K562 (cell line): ENCODE data around the gene PSMD7. TPM values are rescaled to one million over a fixed set of nuclear protein-coding genes. Genes with fewer than 3 reads are reported as not detected.

Source experiments
- CBX2 ChIP-seq: fragments of 200-600 bp; sonication (generic); IDR thresholded peaks from one replicate; pipeline ENCODE4 v1.6.1; 2012; ENCODE audit warnings: mild to moderate bottlenecking, low read length, inconsistent platforms; ENCODE audit not compliant: insufficient read depth, poor library complexity, severe bottlenecking
- ESRRA ChIP-seq: fragments of 450-650 bp; IDR thresholded peaks from 2 replicates; pipeline ENCODE4 v1.6.1; 2014; ENCODE audit warnings: low read depth, mild to moderate bottlenecking, moderate library complexity, borderline replicate concordance
- MTA3 ChIP-seq: fragments of 450-650 bp; formaldehyde crosslinking; IDR thresholded peaks from 2 replicates; pipeline ENCODE4 v1.6.1; 2017; ENCODE audit warnings: mild to moderate bottlenecking, borderline replicate concordance
- NCOR1 ChIP-seq: fragments of 450-650 bp; IDR thresholded peaks from 2 replicates; pipeline ENCODE4 v1.6.1; 2016; ENCODE audit warnings: mild to moderate bottlenecking, moderate library complexity
- NFE2L1 ChIP-seq: fragments of 450-650 bp; IDR thresholded peaks from 2 replicates; pipeline ENCODE4 v1.6.1; 2016; ENCODE audit warnings: missing genetic modification characterization, low read depth, mild to moderate bottlenecking, missing compliant biosample characterization, moderate library complexity, borderline replicate concordance
- NR2F6 ChIP-seq: fragments of 450-650 bp; formaldehyde crosslinking; IDR thresholded peaks from 2 replicates; pipeline ENCODE4 v1.4.0; 2020; ENCODE audit warnings: mild to moderate bottlenecking
- POLR3A ChIP-seq: IDR thresholded peaks from 2 replicates; pipeline ENCODE4 v1.6.1; 2011; ENCODE audit warnings: borderline replicate concordance, mild to moderate bottlenecking, moderate library complexity; ENCODE audit not compliant: insufficient read length, insufficient read depth; ENCODE audit errors: extremely low read depth
- RAD21 ChIP-seq, 2 experiments: fragments of 250-450 bp in 1 of 2; fragments of 450-650 bp in 1 of 2; sonication (Bioruptor Pico) in 1 of 2; formaldehyde crosslinking in 1 of 2; IDR thresholded peaks in 1 of 2; conservative IDR thresholded peaks in 1 of 2; 2 replicates each; pipeline versions ENCODE4 v1.4.0 to v1.8.0; 2020 to 2022; ENCODE audit warnings: mild to moderate bottlenecking in 2 of 2, moderate library complexity in 1 of 2
- SAP30 ChIP-seq: fragments of 200-600 bp; sonication (generic); IDR thresholded peaks from 2 replicates; pipeline ENCODE4 v1.6.1; 2012; ENCODE audit warnings: borderline replicate concordance, low read depth, mild to moderate bottlenecking, moderate library complexity, low read length, control low read depth, inconsistent platforms; ENCODE audit not compliant: insufficient read depth, poor library complexity, severe bottlenecking
- TCF7L2 ChIP-seq: fragments of 150-350 bp; IDR thresholded peaks from 2 replicates; pipeline ENCODE4 v1.6.1; 2016; ENCODE audit warnings: low read depth, mild to moderate bottlenecking, low read length, moderate library complexity
- ZEB2 ChIP-seq: fragments of 450-650 bp; IDR thresholded peaks from 2 replicates; pipeline ENCODE4 v1.6.1; 2016
- ZNF143 ChIP-seq: sonication (generic); formaldehyde crosslinking; IDR thresholded peaks from 2 replicates; pipeline ENCODE4 v1.9.0; 2022; ENCODE audit warnings: mild to moderate bottlenecking, missing genetic modification reagents
- ZNF232 ChIP-seq: sonication (generic); formaldehyde crosslinking; IDR thresholded peaks from 2 replicates; pipeline ENCODE4 v1.8.0; 2022; ENCODE audit warnings: mild to moderate bottlenecking, missing genetic modification reagents
- ZNF431 ChIP-seq: sonication (generic); formaldehyde crosslinking; IDR thresholded peaks from 2 replicates; pipeline ENCODE4 v1.8.0; 2022; ENCODE audit warnings: mild to moderate bottlenecking, missing genetic modification reagents
- ZNF699 ChIP-seq: fragments of 250-450 bp; sonication (Bioruptor Pico); IDR thresholded peaks from 2 replicates; pipeline ENCODE4 v1.8.0; 2021; ENCODE audit warnings: mild to moderate bottlenecking, moderate library complexity; ENCODE audit not compliant: insufficient replicate concordance
- ZNF79 ChIP-seq: fragments of 250-450 bp; sonication (Bioruptor Pico); IDR thresholded peaks from 2 replicates; pipeline ENCODE4 v1.4.0; 2020; ENCODE audit warnings: low read depth, mild to moderate bottlenecking, moderate library complexity
- ZSCAN29 ChIP-seq: fragments of 450-650 bp; IDR thresholded peaks from 2 replicates; pipeline ENCODE4 v1.6.1; 2017
- polyA plus RNA-seq, 8 experiments: library from polyadenylated mRNA; depleted of rRNA in 4 of 8; stranded (reverse) in 5 of 8; unstranded in 3 of 8; fragments of >200 nt; fragmentation: Nextera tagmentation in 2 of 8; fragmentation: Illumina TruSeq in 1 of 8; extraction: Ambion mirVana in 2 of 8; extraction: Trizol in 1 of 8; gene quantifications; 2 replicates each; pipeline versions ENCODE4 v1.2.1 to v1.2.3, GENCODE V29; 2011 to 2014; ENCODE audit warnings: inconsistent platforms in 1 of 8, missing spikeins in 1 of 8
- total RNA-seq, 7 experiments: library from RNA; depleted of rRNA in 6 of 7; stranded (reverse); fragments of >200 nt in 6 of 7; fragmentation: Illumina TruSeq in 2 of 7; extraction: Trizol in 2 of 7; gene quantifications; 2 replicates each; pipeline versions ENCODE4 v1.2.1 to v1.2.3, GENCODE V29; 2011 to 2021; ENCODE audit warnings: low replicate concordance in 1 of 7
- TF ChIP-seq, protein P1 (sequence below): fragments of 450-650 bp; IDR thresholded peaks from 2 replicates; pipeline ENCODE4 v1.6.1; 2018; ENCODE audit warnings: mild to moderate bottlenecking, low read depth; ENCODE audit not compliant: partially characterized antibody
- TF ChIP-seq, protein P2 (sequence below): sonication (generic); formaldehyde crosslinking; IDR thresholded peaks from 2 replicates; pipeline ENCODE4 v1.8.0; 2023; ENCODE audit warnings: missing genetic modification reagents, mild to moderate bottlenecking, borderline replicate concordance
- TF ChIP-seq, protein P3 (sequence below): sonication (generic); formaldehyde crosslinking; IDR thresholded peaks from 2 replicates; pipeline ENCODE4 v1.8.0; 2022; ENCODE audit warnings: missing genetic modification reagents, mild to moderate bottlenecking, borderline replicate concordance

The PSMD7 gene
- total and polyA plus RNA-seq, 9 of the 15 experiments (the other 6 are each of a cell fraction or from before 2014, with no cell fraction given), result 100 to 226 (median 156) TPM

DNA sequence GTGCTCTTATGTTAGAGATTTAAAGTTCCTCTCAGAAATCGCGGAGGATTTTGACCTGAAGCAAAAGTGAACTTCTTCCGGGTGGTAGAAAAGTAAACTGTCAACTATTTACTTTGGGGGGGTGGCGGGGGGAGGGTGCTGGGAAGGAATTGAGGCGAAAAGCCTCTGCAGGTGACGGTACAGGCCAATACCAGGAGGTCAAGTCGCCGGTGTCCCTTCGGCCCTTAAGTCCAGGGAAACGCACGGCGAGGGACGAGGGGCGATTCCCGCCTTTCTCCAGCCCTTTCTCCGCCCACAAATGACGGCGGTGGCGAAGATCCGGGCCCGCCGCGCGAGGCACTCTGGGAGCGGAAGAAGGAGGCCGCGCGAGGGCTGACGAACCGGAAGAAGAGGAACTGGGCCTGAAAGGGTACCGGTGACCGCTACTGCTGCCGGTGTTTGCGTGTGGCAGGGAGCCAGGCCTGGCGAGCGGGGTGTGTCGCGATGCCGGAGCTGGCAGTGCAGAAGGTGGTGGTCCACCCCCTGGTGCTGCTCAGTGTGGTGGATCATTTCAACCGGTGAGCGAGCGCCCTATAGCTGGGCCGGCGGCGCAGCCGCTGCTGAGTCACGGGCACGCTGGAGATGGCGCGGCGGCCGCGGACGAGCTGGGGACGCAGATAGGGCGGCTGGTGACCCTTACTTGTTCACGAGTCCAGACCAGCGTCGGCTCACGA is at the start of gene PSMD7 (continued):
- TF ChIP-seq, protein P1, sequence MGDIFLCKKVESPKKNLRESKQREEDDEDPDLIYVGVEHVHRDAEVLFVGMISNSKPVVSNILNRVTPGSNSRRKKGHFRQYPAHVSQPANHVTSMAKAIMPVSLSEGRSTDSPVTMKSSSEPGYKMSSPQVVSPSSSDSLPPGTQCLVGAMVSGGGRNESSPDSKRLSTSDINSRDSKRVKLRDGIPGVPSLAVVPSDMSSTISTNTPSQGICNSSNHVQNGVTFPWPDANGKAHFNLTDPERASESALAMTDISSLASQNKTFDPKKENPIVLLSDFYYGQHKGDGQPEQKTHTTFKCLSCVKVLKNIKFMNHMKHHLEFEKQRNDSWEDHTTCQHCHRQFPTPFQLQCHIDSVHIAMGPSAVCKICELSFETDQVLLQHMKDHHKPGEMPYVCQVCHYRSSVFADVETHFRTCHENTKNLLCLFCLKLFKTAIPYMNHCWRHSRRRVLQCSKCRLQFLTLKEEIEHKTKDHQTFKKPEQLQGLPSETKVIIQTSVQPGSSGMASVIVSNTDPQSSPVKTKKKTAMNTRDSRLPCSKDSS, result no peak
- TF ChIP-seq ZNF143 (CRISPR knock-in tag), result peak; percentile 84
- TF ChIP-seq, protein P2, sequence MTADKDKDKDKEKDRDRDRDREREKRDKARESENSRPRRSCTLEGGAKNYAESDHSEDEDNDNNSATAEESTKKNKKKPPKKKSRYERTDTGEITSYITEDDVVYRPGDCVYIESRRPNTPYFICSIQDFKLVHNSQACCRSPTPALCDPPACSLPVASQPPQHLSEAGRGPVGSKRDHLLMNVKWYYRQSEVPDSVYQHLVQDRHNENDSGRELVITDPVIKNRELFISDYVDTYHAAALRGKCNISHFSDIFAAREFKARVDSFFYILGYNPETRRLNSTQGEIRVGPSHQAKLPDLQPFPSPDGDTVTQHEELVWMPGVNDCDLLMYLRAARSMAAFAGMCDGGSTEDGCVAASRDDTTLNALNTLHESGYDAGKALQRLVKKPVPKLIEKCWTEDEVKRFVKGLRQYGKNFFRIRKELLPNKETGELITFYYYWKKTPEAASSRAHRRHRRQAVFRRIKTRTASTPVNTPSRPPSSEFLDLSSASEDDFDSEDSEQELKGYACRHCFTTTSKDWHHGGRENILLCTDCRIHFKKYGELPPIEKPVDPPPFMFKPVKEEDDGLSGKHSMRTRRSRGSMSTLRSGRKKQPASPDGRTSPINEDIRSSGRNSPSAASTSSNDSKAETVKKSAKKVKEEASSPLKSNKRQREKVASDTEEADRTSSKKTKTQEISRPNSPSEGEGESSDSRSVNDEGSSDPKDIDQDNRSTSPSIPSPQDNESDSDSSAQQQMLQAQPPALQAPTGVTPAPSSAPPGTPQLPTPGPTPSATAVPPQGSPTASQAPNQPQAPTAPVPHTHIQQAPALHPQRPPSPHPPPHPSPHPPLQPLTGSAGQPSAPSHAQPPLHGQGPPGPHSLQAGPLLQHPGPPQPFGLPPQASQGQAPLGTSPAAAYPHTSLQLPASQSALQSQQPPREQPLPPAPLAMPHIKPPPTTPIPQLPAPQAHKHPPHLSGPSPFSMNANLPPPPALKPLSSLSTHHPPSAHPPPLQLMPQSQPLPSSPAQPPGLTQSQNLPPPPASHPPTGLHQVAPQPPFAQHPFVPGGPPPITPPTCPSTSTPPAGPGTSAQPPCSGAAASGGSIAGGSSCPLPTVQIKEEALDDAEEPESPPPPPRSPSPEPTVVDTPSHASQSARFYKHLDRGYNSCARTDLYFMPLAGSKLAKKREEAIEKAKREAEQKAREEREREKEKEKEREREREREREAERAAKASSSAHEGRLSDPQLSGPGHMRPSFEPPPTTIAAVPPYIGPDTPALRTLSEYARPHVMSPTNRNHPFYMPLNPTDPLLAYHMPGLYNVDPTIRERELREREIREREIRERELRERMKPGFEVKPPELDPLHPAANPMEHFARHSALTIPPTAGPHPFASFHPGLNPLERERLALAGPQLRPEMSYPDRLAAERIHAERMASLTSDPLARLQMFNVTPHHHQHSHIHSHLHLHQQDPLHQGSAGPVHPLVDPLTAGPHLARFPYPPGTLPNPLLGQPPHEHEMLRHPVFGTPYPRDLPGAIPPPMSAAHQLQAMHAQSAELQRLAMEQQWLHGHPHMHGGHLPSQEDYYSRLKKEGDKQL, result no peak
- TF ChIP-seq ESRRA, result peak; percentile 83
- TF ChIP-seq MTA3, result peak; percentile 82; the same call in 1 of the 2 replicates
- TF ChIP-seq, protein P3, sequence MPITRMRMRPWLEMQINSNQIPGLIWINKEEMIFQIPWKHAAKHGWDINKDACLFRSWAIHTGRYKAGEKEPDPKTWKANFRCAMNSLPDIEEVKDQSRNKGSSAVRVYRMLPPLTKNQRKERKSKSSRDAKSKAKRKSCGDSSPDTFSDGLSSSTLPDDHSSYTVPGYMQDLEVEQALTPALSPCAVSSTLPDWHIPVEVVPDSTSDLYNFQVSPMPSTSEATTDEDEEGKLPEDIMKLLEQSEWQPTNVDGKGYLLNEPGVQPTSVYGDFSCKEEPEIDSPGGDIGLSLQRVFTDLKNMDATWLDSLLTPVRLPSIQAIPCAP, result no peak
- TF ChIP-seq ZNF431 (CRISPR knock-in tag), result no peak
- no peak for TF ChIP-seq NCOR1
- no peak for TF ChIP-seq ZNF79 (CRISPR knock-in tag)
- no peak for TF ChIP-seq ZSCAN29
- no peak for TF ChIP-seq RAD21 (CRISPR knock-in tag; conservative IDR thresholded peaks at IDR 0.05 in 1 of 2, IDR thresholded peaks at IDR 0.05 in 1 of 2)
- no peak for TF ChIP-seq ZEB2
- TF ChIP-seq TCF7L2, result no peak
- TF ChIP-seq CBX2, result no peak
- TF ChIP-seq SAP30, result peak; percentile 84
- peak; percentile 74; the same call in 1 of the 2 replicates for TF ChIP-seq ZNF232
- TF ChIP-seq ZNF699 (CRISPR knock-in tag), result no peak
- no peak for TF ChIP-seq NR2F6 (CRISPR knock-in tag)
- TF ChIP-seq NFE2L1, result no peak
- no peak for TF ChIP-seq POLR3A
